ENCODE measurements around the gene PARD6G. TPM values are rescaled to one million over a fixed set of nuclear protein-coding genes. Genes with fewer than 3 reads are reported as not detected.

PARD6G gene
- total RNA-seq, 4 donors from 2014 or later: 4.6 to 15.9 (median 11.9) TPM

DNA sequence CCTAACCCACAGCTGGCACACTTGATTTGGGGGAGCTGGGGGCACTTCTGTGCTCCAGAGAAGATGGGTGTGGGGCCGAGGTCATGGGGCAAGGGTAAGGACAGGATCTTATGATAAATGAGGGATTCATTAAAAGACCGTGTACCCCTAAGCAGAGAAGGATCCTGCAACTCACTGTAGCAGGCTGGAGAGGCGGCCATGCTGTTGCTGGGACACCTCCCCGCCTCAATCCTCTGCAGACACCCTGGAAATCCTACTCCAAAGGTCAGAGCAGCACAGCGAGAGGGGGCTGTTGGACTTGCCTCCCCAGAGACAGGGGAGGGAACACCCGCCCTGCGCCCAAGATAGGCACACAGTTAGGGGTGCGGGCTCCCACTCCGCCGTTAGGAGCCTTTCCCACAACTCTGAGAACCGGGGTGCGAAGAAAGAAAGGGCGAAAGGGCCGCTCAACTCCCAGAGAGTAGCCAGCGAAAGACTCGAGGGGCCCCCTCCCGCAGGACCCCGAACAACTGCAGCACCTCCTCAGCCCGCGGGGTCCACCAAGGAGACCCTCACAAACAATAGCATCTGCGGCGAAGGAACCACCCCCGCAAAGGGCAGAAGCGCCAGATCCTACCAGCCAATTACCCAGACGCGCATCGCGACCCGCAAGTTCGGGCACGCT lies 1.4 kb downstream of the PARD6G start:
- no peaks in the 10 kb centered on the region for H3K4me1 ChIP-seq
- no peaks in the 10 kb centered on the region for H3K36me3 ChIP-seq
- no peak for DNase-seq
- intact Hi-C loops (cut with DNase I; ENCODE audit: low total_unique reads): no loop called here
- no peaks in the 10 kb centered on the region for H3K9me3 ChIP-seq
- peak overlapping the region; percentile 2 to 64 for H3K27ac ChIP-seq
- TF ChIP-seq, protein P1, sequence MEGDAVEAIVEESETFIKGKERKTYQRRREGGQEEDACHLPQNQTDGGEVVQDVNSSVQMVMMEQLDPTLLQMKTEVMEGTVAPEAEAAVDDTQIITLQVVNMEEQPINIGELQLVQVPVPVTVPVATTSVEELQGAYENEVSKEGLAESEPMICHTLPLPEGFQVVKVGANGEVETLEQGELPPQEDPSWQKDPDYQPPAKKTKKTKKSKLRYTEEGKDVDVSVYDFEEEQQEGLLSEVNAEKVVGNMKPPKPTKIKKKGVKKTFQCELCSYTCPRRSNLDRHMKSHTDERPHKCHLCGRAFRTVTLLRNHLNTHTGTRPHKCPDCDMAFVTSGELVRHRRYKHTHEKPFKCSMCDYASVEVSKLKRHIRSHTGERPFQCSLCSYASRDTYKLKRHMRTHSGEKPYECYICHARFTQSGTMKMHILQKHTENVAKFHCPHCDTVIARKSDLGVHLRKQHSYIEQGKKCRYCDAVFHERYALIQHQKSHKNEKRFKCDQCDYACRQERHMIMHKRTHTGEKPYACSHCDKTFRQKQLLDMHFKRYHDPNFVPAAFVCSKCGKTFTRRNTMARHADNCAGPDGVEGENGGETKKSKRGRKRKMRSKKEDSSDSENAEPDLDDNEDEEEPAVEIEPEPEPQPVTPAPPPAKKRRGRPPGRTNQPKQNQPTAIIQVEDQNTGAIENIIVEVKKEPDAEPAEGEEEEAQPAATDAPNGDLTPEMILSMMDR (IDR thresholded peaks at IDR 0.05): no peak
- no peak for TF ChIP-seq POLR2A (IDR thresholded peaks at IDR 0.05)
- peak overlapping the region; percentile 61 to 62 for H3K4me3 ChIP-seq
- no peaks in the 10 kb centered on the region for H3K27me3 ChIP-seq

DNA sequence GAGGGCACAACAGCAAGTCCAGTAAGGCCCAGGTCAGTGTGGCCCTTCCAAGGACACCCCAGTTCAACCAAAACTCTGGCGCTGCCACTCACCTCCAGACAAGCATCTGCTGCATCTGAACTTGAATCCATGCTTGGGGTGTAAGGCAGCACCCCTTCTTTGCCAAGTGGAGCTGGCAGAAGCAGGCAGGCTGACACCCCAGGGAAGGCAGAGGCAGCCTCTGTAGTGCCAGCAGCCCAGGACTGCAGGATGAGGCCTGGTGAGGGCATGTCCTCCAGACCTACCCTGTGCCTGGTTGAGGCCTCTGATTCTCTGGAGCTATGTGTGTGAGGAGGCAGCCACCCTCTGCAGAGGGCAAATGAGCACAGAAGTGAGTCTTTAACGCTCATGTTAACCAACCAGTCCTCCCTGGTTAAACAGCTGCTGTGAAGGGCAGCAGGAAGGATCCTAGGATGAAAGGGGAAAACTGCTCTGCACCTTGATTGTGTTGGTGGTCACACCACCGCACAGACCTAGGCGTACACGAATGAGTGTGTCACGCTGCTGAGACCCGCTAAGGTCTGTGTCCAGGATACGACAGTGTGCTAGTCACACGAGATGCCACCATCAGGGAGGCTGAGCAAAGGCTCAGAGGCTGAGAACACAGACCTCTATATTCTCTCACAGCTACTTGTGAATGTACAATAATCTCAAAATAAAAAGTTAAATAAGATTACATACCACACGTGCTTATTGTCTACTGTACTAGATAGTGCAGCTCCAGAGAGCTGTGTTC lies 2.2 kb downstream of the PARD6G start:
- DNase-seq: no peak
- Histone ChIP-seq H3K4me1 (no peaks in the 10 kb centered on the region), H3K27ac (no peak overlapping the region), H3K9me3 (no peaks in the 10 kb centered on the region), H3K36me3 (no peaks in the 10 kb centered on the region), H3K4me3 (no peak overlapping the region), H3K27me3 (no peaks in the 10 kb centered on the region)
- intact Hi-C loops (cut with DNase I; ENCODE audit: low total_unique reads): no loop called here
- no peak for TF ChIP-seq POLR2A (IDR thresholded peaks at IDR 0.05)
- TF ChIP-seq, protein P1 (IDR thresholded peaks at IDR 0.05): no peak

DNA sequence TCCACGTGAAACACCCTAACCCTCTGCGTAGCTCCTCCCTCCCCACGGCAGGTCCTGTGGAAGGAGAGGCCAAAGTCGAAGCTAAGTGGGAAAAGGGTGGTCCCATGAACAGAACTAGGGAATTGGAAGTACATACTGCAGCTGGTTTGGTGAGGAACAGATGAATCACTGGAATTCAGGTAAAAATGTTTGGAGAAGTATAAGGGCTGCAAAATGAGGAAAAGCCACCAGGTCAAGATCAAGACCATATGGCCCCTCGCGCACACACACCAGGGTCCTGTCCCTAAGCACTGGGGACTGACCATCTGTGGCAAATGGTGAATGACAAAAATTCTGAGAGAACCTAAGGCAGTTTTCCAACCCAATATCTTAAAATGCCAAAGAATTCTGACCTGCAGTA lies 3.1 kb downstream of the PARD6G start:
- no peak for TF ChIP-seq POLR2A (IDR thresholded peaks at IDR 0.05)
- TF ChIP-seq, protein P1 (IDR thresholded peaks at IDR 0.05): no peak
- Histone ChIP-seq H3K9me3 (no peaks in the 10 kb centered on the region), H3K36me3 (no peaks in the 10 kb centered on the region), H3K4me3 (no peak overlapping the region), H3K4me1 (no peaks in the 10 kb centered on the region), H3K27me3 (no peaks in the 10 kb centered on the region), H3K27ac (no peak overlapping the region)
- DNase-seq: no peak
- intact Hi-C loops (cut with DNase I; ENCODE audit: low total_unique reads): no loop called here

DNA sequence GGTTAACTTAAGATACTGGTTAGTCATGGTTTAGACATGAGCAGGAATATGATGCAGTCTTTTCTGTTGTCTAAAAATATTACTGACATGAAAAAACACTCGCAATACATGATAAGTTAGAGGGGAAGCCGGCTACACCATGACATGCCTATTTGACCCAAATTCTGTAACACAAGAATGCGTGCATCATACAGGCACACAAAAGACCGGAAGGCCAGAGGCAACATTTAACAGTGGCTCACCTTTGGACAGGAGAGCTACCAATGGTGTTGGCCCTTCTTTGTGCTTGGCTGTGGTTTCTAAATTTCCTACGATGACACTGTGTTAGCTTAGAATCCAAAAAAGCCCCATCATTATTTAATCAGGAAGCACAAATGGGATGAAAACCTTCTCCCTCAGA lies 4.1 kb downstream of the PARD6G start:
- intact Hi-C loops (cut with DNase I; ENCODE audit: low total_unique reads): no loop called here
- TF ChIP-seq, protein P1 (IDR thresholded peaks at IDR 0.05): no peak
- no peak for TF ChIP-seq POLR2A (IDR thresholded peaks at IDR 0.05)
- H3K27me3 ChIP-seq: no peaks in the 10 kb centered on the region

More for the DNA sequence above, 4.1 kb downstream of the PARD6G start:
- no peak for DNase-seq
- Histone ChIP-seq H3K4me1 (no peaks in the 10 kb centered on the region), H3K9me3 (no peaks in the 10 kb centered on the region), H3K27ac (no peak overlapping the region), H3K36me3 (no peaks in the 10 kb centered on the region), H3K4me3 (no peak overlapping the region)
